ENCODE data around the gene DCST1. TPM values are rescaled to one million over a fixed set of nuclear protein-coding genes. Genes with fewer than 3 reads are reported as not detected.

The DCST1 gene, protein sequence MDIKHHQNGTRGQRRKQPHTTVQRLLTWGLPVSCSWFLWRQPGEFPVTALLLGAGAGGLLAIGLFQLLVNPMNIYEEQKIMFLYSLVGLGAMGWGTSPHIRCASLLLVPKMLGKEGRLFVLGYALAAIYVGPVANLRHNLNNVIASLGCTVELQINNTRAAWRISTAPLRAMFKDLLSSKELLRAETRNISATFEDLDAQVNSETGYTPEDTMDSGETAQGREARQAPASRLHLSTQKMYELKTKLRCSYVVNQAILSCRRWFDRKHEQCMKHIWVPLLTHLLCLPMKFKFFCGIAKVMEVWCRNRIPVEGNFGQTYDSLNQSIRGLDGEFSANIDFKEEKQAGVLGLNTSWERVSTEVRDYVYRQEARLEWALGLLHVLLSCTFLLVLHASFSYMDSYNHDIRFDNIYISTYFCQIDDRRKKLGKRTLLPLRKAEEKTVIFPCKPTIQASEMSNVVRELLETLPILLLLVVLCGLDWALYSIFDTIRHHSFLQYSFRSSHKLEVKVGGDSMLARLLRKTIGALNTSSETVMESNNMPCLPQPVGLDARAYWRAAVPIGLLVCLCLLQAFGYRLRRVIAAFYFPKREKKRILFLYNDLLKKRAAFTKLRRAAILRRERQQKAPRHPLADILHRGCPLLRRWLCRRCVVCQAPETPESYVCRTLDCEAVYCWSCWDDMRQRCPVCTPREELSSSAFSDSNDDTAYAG
- total RNA-seq = not detected in 2 replicates

DNA sequence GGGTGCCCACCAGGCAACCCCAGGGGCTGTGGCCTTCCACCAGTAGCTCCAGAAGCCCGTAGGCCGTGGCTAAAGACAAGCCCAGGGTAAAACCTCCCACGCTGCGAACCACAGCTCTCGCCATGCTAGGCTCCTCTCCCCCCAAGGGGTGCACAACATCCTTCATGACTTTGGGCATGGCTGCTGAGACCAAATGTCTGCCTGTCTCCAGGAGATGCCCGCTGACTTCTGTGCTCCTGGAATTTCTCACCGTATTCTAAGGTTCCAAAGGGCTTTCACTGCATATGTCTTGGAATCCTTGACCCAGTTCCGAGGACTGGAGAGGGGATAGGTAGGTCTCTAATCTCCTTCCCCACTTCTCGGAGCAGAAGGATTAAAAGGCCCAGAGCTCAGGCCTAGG is at the start of gene DCST1, which contains the start of gene DCST2:
DCST1 (plus strand) TSS at position 301 of the 400 bp plus-strand sequence. CDS start 213 bp downstream, outside the sequence.
DCST2 (minus strand) TSS at position 258 of the 400 bp plus-strand sequence; CDS start at position 178, 80 bp downstream.

DNA sequence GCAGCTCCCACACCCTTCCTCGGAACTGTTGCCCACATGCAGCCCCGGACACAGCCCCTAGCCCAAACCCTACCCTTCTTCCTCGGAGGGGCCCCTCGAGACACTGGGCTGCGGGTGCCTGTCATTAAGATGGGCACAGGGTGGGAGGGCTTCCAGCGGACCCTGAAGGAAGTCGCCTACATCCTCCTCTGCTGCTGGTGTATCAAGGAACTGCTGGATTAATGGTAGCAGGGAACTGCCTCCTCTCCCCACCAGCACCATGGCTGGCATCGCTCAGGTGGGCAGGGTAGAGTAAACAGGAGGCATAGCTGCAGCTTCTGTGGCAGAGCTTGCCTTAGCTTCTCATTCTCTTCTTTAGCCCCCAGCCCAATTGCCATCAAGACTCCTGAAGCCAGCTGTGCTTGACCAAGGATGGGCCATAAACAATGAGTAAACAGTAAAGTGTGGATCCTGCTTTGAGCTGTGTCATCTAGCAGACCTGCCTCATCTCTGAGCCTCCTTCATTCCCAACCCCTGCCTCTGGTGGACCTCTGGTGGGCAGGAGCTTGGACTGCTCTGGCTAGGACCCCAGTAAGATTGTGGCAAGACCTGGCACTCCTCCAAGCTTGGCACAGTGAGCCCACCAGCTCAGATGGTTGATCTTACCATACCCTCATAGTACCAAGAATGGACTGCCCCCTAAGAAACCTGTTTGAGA is 39.9 kb upstream of the DCST1 start, which contains the start of gene LENEP:
LENEP (plus strand) TSS at position 15 of the 697 bp plus-strand sequence; CDS start at position 37, 22 bp downstream.

DNA sequence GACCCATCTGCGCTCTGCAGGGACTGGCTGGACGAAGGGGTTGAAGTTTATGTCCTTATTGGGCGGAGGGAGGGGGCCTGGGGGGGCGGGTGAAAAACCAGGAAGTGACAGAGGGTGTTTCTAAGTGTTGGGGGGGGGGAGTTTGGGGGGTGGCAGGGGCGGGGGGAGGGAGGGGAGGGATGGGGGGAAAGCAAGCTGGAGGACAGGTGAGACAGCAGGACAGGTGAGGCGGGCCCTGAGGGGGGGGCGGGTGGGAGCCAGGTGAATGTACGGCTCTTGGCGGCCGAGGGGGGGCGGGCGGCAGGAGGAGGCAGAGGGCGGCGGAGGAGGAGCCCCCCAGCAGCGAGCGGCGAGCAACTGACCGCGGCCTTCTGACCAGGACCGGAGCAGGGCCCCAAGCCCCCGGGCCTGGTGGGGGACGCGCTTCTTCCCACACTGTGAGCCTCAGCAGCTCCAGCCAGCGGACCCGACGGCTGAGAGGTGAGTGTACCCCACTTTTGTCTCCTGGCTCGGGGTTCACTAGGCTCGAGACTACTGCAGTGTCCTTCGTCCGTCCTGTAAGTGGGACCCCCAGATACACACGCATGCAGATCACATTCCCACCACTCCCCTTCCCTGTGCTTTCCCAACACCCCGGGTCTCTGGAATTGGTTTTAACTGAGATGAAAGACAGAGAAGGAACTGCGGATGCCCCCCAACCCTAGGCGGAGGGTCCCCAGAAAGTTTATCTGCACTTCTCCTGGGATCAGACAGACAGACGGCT is 31.0 kb upstream of the DCST1 start, which contains the start of gene ZBTB7B:
ZBTB7B (plus strand) TSS at position 339 of the 763 bp plus-strand sequence. CDS start 11,859 bp downstream, outside the sequence.

DNA sequence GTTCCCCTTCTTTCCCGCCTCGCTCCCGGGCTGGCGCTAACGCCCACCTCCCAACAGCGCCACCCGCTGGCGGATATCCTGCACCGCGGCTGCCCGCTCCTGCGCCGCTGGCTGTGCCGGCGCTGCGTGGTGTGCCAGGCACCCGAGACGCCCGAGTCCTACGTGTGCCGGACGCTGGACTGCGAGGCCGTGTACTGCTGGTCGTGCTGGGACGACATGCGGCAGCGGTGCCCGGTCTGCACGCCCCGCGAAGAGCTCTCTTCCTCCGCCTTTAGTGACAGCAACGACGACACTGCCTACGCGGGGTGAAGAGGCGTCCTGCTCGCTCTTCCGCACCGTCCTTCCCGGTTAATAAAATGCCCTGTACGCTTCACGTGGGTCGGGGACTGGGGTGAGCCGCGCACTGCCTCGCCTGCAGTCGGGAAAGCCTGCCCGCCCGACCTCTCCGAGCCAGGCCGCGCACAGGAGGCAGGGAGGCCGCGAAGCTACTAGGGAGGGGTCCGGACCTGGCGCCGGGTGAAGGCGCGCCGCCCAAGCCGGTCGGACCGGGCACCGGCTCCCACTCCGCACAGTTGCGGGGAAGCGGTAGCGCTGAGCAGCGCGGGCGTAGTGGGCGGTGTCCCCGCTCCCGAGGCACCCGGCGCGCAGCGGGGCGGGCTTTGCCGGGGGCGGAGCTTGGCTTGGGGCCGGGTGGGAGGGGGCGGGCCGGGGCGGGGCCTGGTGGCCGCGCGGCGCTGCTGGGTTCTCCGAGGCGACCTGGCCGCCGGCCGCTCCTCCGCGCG is 17.1 kb downstream of the DCST1 start, which contains the start of gene ADAM15:
ADAM15 (plus strand) TSS at position 757 of the 782 bp plus-strand sequence. CDS start 71 bp downstream, outside the sequence.

DNA sequence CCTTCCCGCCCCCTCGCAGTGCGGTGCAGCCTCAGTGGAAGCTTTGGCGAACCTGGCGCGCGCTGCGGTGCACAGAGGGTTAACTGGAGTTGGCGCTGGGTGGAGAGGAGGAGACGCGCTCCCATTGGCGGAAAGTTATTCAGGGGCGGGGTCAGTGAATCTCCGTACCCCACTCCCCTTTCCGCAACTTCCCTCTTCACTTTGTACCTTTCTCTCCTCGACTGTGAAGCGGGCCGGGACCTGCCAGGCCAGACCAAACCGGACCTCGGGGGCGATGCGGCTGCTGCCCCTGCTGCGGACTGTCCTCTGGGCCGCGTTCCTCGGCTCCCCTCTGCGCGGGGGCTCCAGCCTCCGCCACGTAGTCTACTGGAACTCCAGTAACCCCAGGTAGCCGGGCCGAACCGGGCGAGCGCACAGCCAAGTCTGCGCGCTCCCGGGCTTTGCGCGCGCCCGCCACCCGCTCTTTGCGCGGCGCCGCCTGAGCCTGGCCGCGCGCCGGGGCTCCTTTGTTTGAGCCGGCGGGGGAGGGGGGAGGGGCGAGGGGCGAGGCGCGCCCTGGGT is 30.0 kb downstream of the DCST1 start, which contains the start of gene EFNA4:
EFNA4 (plus strand) TSS at position 191 of the 561 bp plus-strand sequence; CDS start at position 275, 84 bp downstream.

DNA sequence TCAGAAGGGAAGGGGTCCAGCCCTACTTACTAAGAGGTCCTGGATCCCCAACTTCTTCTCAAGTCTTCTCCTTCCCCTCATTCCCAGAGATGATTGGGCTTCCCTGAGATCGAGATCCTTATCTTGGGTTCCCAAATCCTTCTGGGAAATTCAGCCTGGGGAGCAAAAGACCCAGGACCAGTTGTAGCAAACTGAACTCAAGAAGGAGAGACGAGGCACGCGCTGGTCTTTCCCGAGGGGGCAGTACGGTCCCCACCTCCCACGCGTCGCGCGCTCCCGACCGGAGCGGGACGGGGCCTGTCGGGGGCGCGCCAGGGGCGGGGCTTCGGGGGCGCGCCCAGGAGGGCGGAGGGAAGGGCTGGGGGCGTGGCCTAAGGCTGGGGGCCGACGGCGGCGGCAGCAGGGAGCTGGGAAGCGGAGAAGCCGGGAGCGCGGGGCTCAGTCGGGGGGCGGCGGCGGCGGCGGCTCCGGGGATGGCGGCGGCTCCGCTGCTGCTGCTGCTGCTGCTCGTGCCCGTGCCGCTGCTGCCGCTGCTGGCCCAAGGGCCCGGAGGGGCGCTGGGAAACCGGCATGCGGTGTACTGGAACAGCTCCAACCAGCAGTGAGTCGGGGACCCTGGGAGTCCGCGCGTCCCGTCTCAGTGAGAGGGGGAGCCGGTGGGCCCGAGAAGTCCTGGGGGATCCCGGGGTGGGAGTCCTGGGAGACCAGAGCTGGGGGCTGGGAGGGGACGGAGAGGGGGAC is 45.0 kb downstream of the DCST1 start, which contains the start of gene EFNA3:
EFNA3 (plus strand) TSS at position 369 of the 741 bp plus-strand sequence; CDS start at position 474, 105 bp downstream.

Other genes starting within 250 kb of the DCST1 start
- gene KCNN3, start 163.5 kb upstream of the DCST1 start, total RNA-seq = 0.40 and 0.64 TPM in 2 replicates
- gene PMVK, start 97.1 kb upstream of the DCST1 start, total RNA-seq = 11.4 and 13.8 TPM in 2 replicates
- gene PBXIP1, start 77.7 kb upstream of the DCST1 start, total RNA-seq = 41.0 and 47.8 TPM in 2 replicates
- 13.3 and 13.9 TPM in 2 replicates for gene PYGO2, start 72.0 kb upstream of the DCST1 start, total RNA-seq
- gene SHC1, start 63.1 kb upstream of the DCST1 start, total RNA-seq = 224 and 240 TPM in 2 replicates
- gene CKS1B, start 59.1 kb upstream of the DCST1 start, total RNA-seq = 186 and 213 TPM in 2 replicates
- 27.8 and 32.6 TPM in 2 replicates for gene FLAD1, start 50.5 kb upstream of the DCST1 start, total RNA-seq
- gene LENEP, start 40.2 kb upstream of the DCST1 start, total RNA-seq = not detected in 2 replicates
- 14.7 and 15.7 TPM in 2 replicates for gene ZBTB7B, start 31.0 kb upstream of the DCST1 start, total RNA-seq
- gene DCST2, start within 50 bp of the DCST1 start, total RNA-seq = not detected in 2 replicates
- gene ADAM15, start 17.5 kb downstream of the DCST1 start, total RNA-seq = 763 and 804 TPM in 2 replicates
- 7.9 and 9.4 TPM in 2 replicates for gene EFNA4, start 29.9 kb downstream of the DCST1 start, total RNA-seq
- gene EFNA3, start 45.0 kb downstream of the DCST1 start, total RNA-seq = 0.64 and 0.80 TPM in 2 replicates
- 30.8 and 33.2 TPM in 2 replicates for gene EFNA1, start 94.1 kb downstream of the DCST1 start, total RNA-seq
- gene SLC50A1, start 102.0 kb downstream of the DCST1 start, total RNA-seq = 35.6 and 39.2 TPM in 2 replicates
- 98.3 and 118 TPM in 2 replicates for gene DPM3, start 106.7 kb downstream of the DCST1 start, total RNA-seq
- gene KRTCAP2, start 139.5 kb downstream of the DCST1 start, total RNA-seq = 160 and 168 TPM in 2 replicates
- gene TRIM46, start 140.0 kb downstream of the DCST1 start, total RNA-seq = 1.4 and 2.7 TPM in 2 replicates
- 2.7 and 4.0 TPM in 2 replicates for gene THBS3, start 174.1 kb downstream of the DCST1 start, total RNA-seq
- 74.1 and 76.9 TPM in 2 replicates for gene MTX1, start 174.9 kb downstream of the DCST1 start, total RNA-seq
- 15.2 and 15.3 TPM in 2 replicates for gene ENTREP3, start 221.7 kb downstream of the DCST1 start, total RNA-seq
- gene SCAMP3, start 228.5 kb downstream of the DCST1 start, total RNA-seq = 111 and 127 TPM in 2 replicates
- 13.1 and 15.4 TPM in 2 replicates for gene CLK2, start 239.7 kb downstream of the DCST1 start, total RNA-seq
- gene HCN3, start 243.6 kb downstream of the DCST1 start, total RNA-seq = 0.20 TPM in 2 replicates